B cell (primary cell): ENCODE measurements around the gene SMYD2. TPM values are rescaled to one million over a fixed set of nuclear protein-coding genes. Genes with fewer than 3 reads are reported as not detected.

Experiments used
- ATAC-seq: fragments of 200-7000 bp; cut with Tn5 transposase; one replicate; pipeline ENCODE4 v1.10.0; 2021; ENCODE audit warnings: low read depth, mild to moderate bottlenecking, moderate number of reproducible peaks, moderate library complexity
- CTCF ChIA-PET: fragments of 350-600 bp; sonication (Branson Sonifier 250); formaldehyde crosslinking; loops from one replicate; lab custom pipeline; 2021; ENCODE audit warnings: antibody characterized with exemption, inconsistent platforms; lab: Charles Lee
- POLR2A ChIA-PET: fragments of 350-600 bp; sonication (Branson Sonifier 250); formaldehyde crosslinking; loops from one replicate; lab custom pipeline; 2021; ENCODE audit warnings: antibody characterized with exemption; lab: Charles Lee
- DNase-seq: peaks from one replicate; pipeline ENCODE4 v3.0.0; 2013
- H2AFZ ChIP-seq: 2 replicates; pipeline ENCODE4 v1.6.1; 2012; ENCODE audit warnings: mild to moderate bottlenecking, low read depth, low read length; ENCODE audit not compliant: insufficient read depth, poor library complexity, severe bottlenecking
- H3K27ac ChIP-seq, 2 donors: 1 replicate in 1 of 2; 2 replicates in 1 of 2; pipeline ENCODE4 v1.5.1; 2012 to 2013; ENCODE audit warnings: low read length in 2 of 2, mild to moderate bottlenecking in 2 of 2, moderate library complexity in 1 of 2
- H3K27me3 ChIP-seq, 4 experiments: fragments of 200-600 bp in 1 of 4; sonication (generic) in 1 of 4; replicated peaks in 1 of 4; 1 replicate in 2 of 4; 2 replicates in 2 of 4; pipeline versions ENCODE4 v1.6.1 to v1.7.0; 2013 to 2016; ENCODE audit warnings: low read length in 3 of 4, mild to moderate bottlenecking in 2 of 4, mixed read lengths in 1 of 4, moderate library complexity in 1 of 4; ENCODE audit not compliant: insufficient read depth in 4 of 4, control insufficient read depth in 3 of 4; ENCODE audit errors: control extremely low read depth in 1 of 4
- H3K36me3 ChIP-seq, 2 experiments: replicated peaks in 1 of 2; 1 replicate in 1 of 2; 2 replicates in 1 of 2; pipeline versions ENCODE4 v1.6.1 to v1.7.1; 2013; ENCODE audit warnings: low read length in 1 of 2; ENCODE audit not compliant: insufficient read depth in 2 of 2, control insufficient read depth in 1 of 2; ENCODE audit errors: control extremely low read depth in 1 of 2, extremely low read depth in 1 of 2
- H3K4me1 ChIP-seq, 2 donors: fragments of 200-600 bp in 1 of 2; sonication (generic) in 1 of 2; 1 replicate in 1 of 2; 2 replicates in 1 of 2; pipeline versions ENCODE4 v1.5.1 to v1.6.1; 2013 to 2017; ENCODE audit warnings: low read length in 2 of 2; ENCODE audit not compliant: control insufficient read depth in 2 of 2, insufficient read depth in 2 of 2
- H3K4me2 ChIP-seq: replicated peaks from 2 replicates; pipeline ENCODE3; 2012; ENCODE audit warnings: mild to moderate bottlenecking, low read depth, low read length; ENCODE audit not compliant: poor library complexity, severe bottlenecking
- H3K4me3 ChIP-seq, 5 experiments: fragments of 200-600 bp in 1 of 5; sonication (generic) in 1 of 5; 1 replicate in 3 of 5; 2 replicates in 2 of 5; pipeline versions ENCODE4 v1.5.1 to v1.7.0; 2011 to 2016; ENCODE audit warnings: low read length in 4 of 5, mild to moderate bottlenecking in 4 of 5, low read depth in 2 of 5, control low read depth in 1 of 5, moderate library complexity in 1 of 5; ENCODE audit not compliant: insufficient read depth in 1 of 5; ENCODE audit errors: control extremely low read depth in 1 of 5, extremely low read depth in 1 of 5
- H3K79me2 ChIP-seq: fragments of 200-600 bp; sonication (generic); one replicate; pipeline ENCODE4 v1.6.0; 2016; ENCODE audit warnings: low read length; ENCODE audit not compliant: control insufficient read depth, insufficient read depth
- H3K9ac ChIP-seq: fragments of 200-600 bp; sonication (generic); 2 replicates; pipeline ENCODE4 v1.6.1; 2017; ENCODE audit warnings: mild to moderate bottlenecking, low read length, moderate library complexity
- H3K9me3 ChIP-seq, 3 donors: one replicate each; pipeline versions ENCODE4 v1.6.1 to v1.7.1; 2013; ENCODE audit warnings: low read length in 2 of 3; ENCODE audit not compliant: control insufficient read depth in 2 of 3, insufficient read depth in 1 of 3; ENCODE audit errors: control extremely low read depth in 1 of 3
- H4K20me1 ChIP-seq: 2 replicates; pipeline ENCODE4 v1.6.0; 2012; ENCODE audit warnings: mild to moderate bottlenecking, low read length; ENCODE audit not compliant: insufficient read depth, control insufficient read depth, poor library complexity, severe bottlenecking
- H3K27ac Mint-ChIP-seq: one replicate; pipeline ENCODE4 v1.8.0; 2021; ENCODE audit warnings: mixed read lengths
- H3K27me3 Mint-ChIP-seq: one replicate; pipeline ENCODE4 v1.8.0; 2021; ENCODE audit warnings: mixed read lengths
- H3K4me1 Mint-ChIP-seq: one replicate; pipeline ENCODE4 v1.8.0; 2021; ENCODE audit warnings: mixed read lengths
- H3K4me3 Mint-ChIP-seq: one replicate; pipeline ENCODE4 v1.8.0; 2021; ENCODE audit warnings: mixed read lengths
- H3K9me3 Mint-ChIP-seq: one replicate; pipeline ENCODE4 v1.8.0; 2022; ENCODE audit warnings: mixed read lengths; ENCODE audit not compliant: insufficient read depth
- CTCF ChIP-seq: fragments of 200-600 bp; IDR thresholded peaks from one replicate; pipeline ENCODE4 v1.8.0; 2022; ENCODE audit warnings: antibody characterized with exemption, mild to moderate bottlenecking
- EZH2 ChIP-seq: IDR thresholded peaks from 2 replicates; pipeline ENCODE4 v1.6.1; 2012; ENCODE audit warnings: borderline replicate concordance, low read depth, mild to moderate bottlenecking, moderate library complexity, low read length; ENCODE audit not compliant: insufficient read depth, poor library complexity, severe bottlenecking
- WGBS: methylation state at CpG from one replicate; pipeline ENCODE4 v1.1.5; 2013; ENCODE audit warnings: missing lambda C conversion rate; ENCODE audit not compliant: insufficient coverage; 5-methylcytosine and 5-hydroxymethylcytosine counted together
- intact Hi-C: fragments of 100-400 bp; cut with micrococcal nuclease; formaldehyde crosslinking; loops from one replicate; pipeline ENCODE4 v1.10.0; 2022
- polyA plus RNA-seq: library from polyadenylated mRNA; depleted of rRNA; stranded (reverse); fragments of >200 nt; gene quantifications from 2 replicates; pipeline ENCODE4 v1.2.3, GENCODE V29; 2012
- total RNA-seq, 2 donors: library from RNA; stranded (reverse); fragments of 120-200 nt in 1 of 2; gene quantifications; 1 replicate in 1 of 2; 2 replicates in 1 of 2; pipeline versions ENCODE4 v1.2.3 to v1.2.4, GENCODE V29; 2013 to 2022

Gene SMYD2
- total and polyA plus RNA-seq, 2 donors (not counting 1 experiment from before 2014, with no cell fraction given): 21.2 to 29.1 TPM

GRCh38 chr1:214244252-214244651 lies 36.7 kb upstream of the SMYD2 start:
- intact Hi-C loops: no loop called here
- H4K20me1 ChIP-seq: no peaks in the 10 kb centered on the region
- Mint-ChIP-seq H3K4me1 (no peaks in the 10 kb centered on the region), H3K4me3 (no peak overlapping the region), H3K27ac (no peak overlapping the region), H3K27me3 (peaks cover 30% of the 10 kb centered on the region), H3K9me3 (no peaks in the 10 kb centered on the region)
- 96% methylated on average over 18 of the region's 20 CpGs for WGBS
- no peak overlapping the region for H2AFZ ChIP-seq
- H3K4me3 ChIP-seq: no peak overlapping the region
- no peak overlapping the region for H3K4me2 ChIP-seq
- CTCF ChIA-PET: interaction anchor here (0.8 to 3.2 kb wide), 2 partner anchors 17 to 84 kb away, joined by 3 to 9 read pairs; no protein-coding TSS in a partner anchor
- TF ChIP-seq CTCF (no peak), EZH2 (no peak)
- H3K9me3 ChIP-seq: no peaks in the 10 kb centered on the region
- ATAC-seq: no peak
- DNase-seq: no peak
- H3K9ac ChIP-seq: no peak overlapping the region
- H3K36me3 ChIP-seq: no peaks in the 10 kb centered on the region
- peaks cover 0 to 3% (median 0%) of the 10 kb centered on the region in 4 experiments for H3K27me3 ChIP-seq
- H3K27ac ChIP-seq: no peak overlapping the region
- H3K79me2 ChIP-seq: no peaks in the 10 kb centered on the region
- POLR2A ChIA-PET: no interaction called here
- H3K4me1 ChIP-seq: no peaks in the 10 kb centered on the region

GRCh38 chr1:214244841-214245240 lies 36.1 kb upstream of the SMYD2 start:
- Histone ChIP-seq H3K27ac (no peak overlapping the region), H2AFZ (no peak overlapping the region), H3K79me2 (no peaks in the 10 kb centered on the region), H3K4me1 (no peaks in the 10 kb centered on the region), H3K36me3 (no peaks in the 10 kb centered on the region), H4K20me1 (no peaks in the 10 kb centered on the region), H3K9ac (no peak overlapping the region), H3K4me3 (no peak overlapping the region), H3K27me3 (peaks cover 0 to 3% (median 0%) of the 10 kb centered on the region in 4 experiments), H3K9me3 (no peaks in the 10 kb centered on the region), H3K4me2 (no peak overlapping the region)
- H3K4me3 Mint-ChIP-seq: no peak overlapping the region
- no CpG with 5 or more reads among the region's 2 CpGs for WGBS
- peaks cover 32% of the 10 kb centered on the region for H3K27me3 Mint-ChIP-seq
- H3K4me1 Mint-ChIP-seq: no peaks in the 10 kb centered on the region
- ChIA-PET POLR2A (no interaction called here), CTCF (interaction anchor here (0.8 to 3.2 kb wide), 2 partner anchors 17 to 84 kb away, joined by 3 to 9 read pairs; no protein-coding TSS in a partner anchor)
- intact Hi-C loops: no loop called here
- no peak overlapping the region for H3K27ac Mint-ChIP-seq
- ATAC-seq (no peak), DNase-seq (no peak)
- TF ChIP-seq CTCF (no peak), EZH2 (no peak)
- no peaks in the 10 kb centered on the region for H3K9me3 Mint-ChIP-seq
